Stimulated activated CD8-positive, alpha-beta memory T cell treated with anti-CD3 and anti-CD28 coated beads, Interleukin-2, amount 100 ng/mL, for 48 hours (primary cell): ENCODE results near the gene FOXA2.
"Not testable (repeated sequence)": the region's sequence is repeated elsewhere in the genome, so short reads cannot be mapped to it uniquely, and the experiment has no call there.

Experiments
- DNase-seq, 2 donors: peaks; one replicate each; pipeline ENCODE4 v3.0.0-alpha.2; 2020; ENCODE audit warnings: low read depth in 2 of 2

FOXA2 gene

DNA sequence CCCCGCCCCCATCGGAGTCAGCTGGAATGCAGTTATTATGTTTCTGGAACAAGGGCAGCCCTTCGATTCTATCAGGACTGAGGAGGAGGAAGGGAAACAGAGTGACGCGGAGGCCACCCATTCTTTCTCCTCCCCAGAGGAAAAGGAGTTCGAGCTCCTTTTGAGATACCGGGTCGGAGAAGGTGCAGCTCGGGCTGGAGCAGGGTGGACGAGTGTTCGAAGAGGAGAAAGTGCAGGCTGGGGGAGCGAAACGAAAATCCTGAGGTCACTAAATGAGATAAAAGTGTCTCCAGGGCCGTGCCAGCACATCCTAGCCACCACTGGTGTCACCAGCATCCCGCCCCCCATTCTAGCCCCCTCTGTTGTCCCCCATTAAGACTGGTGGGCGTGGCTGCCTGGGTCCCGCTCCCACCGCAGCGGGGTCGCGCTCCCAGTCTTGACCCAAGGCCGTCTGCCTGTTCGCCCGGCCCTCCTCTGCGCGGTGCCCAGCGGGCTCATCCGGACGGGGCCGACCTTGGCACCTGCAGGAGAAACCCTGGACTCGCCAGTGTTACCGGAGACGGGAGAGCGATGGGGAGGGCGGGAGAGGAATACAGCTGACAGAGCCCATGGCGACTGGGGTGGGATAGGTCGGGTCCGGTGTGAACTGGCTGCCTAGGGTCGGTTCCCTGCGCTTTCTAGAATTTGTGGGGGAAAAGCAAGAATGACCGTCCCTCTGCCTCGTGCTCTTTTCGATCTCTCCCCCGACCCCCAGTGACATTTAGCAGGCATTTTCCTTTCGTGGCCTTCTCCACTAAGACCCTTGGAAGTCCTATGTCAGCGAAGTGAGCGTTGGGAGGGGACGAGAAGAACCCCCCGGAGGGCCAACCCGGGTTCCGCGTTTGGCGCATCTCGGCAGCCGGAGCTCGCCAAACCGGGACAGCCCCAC, 16.2 kb downstream of the FOXA2 start:
- no peak for DNase-seq

GRCh38 chr20:22566876-22567658, 17.3 kb downstream of the FOXA2 start:
- DNase-seq, result no peak

- no peak for DNase-seq
Measured at GRCh38 chr20:22563062-22563965, 21.1 kb downstream of the FOXA2 start.

DNA sequence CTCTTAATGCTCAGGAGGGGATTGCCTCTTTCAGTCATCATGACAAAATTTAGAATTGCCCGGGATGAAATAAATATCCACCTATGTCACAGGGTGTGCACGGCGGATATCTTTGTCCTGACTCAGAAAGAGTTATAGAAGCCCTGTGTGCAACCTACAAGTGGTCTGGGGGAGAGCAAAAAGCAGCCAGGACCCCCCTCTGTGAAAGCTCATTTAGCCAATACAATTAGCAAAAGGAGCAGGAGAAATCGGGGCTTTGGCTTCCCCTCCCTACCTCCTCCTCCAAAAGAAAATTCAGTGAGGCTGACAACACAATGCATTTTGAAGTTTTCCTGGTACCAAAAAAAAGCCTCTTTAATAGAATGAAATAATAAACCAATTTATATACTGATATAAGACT, 21.8 kb downstream of the FOXA2 start:
- DNase-seq, result no peak

DNA sequence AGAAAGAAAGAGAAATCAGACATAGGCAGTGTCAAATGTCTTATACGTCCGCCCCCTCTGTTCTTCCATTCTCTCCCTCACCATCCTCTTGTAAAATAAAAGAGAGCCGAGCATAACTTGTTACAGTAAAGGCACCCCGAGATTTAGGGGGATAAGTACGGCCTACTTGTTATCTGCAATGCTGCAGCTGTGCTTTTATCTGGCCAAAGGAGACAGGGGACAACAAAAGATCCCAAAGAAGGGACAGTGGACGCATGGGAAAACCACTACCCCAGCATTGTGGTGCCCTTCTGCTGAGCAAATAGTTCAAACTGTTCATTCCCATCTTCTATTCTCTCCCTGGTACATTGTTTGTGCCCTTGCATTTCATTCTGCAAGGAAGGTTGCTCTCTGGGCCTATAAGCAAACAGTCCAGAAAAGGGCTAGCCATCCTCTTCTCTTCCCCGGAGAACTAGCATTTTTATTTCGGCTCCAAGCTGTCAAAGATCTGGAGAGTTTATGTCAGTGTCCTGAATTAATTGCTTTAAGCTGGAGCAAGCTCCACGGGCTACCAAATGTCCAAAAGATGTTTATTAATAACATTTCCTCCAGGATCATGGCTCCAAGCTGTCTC, 22.3 kb downstream of the FOXA2 start:
- DNase-seq, result no peak

DNA sequence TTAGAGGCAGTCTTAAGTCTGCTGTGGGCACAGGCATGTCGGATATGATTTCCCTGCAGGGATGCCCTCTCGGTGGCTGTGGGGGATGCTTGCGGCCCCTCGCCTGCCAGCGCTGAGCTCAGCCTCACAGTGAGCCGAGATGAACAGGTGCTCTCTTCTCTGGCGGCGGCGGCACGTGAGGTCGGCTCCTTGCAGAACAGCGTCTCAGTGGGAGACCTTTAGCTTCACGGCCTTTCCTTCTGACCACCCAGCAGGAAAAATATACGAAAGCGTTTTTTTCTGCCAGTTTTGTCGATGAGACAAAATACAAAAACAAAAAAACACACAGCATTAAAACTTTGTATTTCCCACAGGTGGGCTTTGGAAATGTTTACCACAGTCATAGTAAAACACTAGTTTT, 23.6 kb downstream of the FOXA2 start:
- no peak for DNase-seq

- DNase-seq, result no peak
Measured at GRCh38 chr20:22559711-22560318, 24.6 kb downstream of the FOXA2 start.

DNA sequence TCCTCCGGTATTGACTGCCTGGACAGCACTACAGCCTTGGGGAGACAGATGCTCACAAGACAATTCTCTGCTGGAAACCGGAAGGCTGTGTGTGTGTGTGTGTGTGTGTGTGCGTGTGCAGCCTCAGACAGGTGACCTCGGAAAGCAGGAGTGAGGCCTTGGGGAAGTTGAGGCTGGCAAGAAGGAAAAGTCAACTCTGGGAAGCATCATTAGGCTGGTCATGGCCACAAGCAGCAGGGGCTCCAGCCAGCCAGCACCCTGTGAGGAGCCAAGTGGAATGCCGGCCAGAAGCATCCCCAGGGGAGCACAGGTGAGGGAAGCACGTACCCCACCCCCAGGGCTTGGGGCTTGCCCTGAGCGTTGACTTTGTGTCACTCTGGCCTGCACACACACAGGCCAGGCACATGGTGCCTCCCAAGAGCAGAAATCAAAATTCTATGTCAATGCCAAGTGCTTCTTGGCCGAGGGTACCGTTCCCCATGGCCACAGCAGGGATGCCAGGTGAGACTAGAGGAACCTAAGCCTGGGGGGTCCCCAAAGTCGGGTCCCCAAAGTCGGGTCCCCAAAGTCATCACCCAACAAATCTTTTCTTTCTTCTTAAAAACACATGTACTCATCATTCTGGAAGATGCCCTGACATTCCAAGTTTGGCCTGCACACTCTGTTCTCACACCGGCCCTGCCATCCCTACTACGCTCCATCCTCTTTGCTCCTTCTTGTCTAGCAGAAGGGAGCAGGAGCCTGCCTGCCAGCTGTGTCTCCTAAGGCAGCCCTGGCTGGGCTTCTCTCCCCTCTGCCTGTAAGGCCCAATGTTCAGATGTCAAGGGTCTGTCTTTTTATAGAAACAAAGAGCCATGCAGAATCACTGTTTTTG, 26.7 kb downstream of the FOXA2 start:
- DNase-seq, result no peak

DNA sequence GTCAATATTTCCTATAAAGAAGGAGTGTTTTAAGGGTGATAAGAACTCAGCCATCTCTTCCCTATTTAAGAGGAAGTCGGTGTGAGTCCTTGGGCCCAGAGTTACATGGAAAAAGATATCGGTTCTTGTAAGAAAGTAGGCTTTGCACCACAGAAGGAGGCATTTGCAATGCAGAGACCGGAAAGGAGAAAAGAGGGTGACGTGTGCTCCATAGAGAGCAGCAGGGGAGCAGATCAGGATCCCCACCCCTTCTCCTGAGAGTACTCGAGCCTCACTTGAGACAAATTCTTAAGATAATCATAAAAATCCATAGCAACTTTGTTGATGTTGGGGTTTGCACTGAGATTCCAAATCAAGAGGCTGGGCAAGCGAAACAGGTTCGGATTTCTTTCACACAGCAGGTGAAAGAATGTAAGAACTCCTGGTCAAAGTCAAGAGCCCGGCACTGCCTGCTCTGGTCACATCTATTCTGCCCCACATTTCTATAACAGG, 27.8 kb downstream of the FOXA2 start:
- DNase-seq, result no peak

DNA sequence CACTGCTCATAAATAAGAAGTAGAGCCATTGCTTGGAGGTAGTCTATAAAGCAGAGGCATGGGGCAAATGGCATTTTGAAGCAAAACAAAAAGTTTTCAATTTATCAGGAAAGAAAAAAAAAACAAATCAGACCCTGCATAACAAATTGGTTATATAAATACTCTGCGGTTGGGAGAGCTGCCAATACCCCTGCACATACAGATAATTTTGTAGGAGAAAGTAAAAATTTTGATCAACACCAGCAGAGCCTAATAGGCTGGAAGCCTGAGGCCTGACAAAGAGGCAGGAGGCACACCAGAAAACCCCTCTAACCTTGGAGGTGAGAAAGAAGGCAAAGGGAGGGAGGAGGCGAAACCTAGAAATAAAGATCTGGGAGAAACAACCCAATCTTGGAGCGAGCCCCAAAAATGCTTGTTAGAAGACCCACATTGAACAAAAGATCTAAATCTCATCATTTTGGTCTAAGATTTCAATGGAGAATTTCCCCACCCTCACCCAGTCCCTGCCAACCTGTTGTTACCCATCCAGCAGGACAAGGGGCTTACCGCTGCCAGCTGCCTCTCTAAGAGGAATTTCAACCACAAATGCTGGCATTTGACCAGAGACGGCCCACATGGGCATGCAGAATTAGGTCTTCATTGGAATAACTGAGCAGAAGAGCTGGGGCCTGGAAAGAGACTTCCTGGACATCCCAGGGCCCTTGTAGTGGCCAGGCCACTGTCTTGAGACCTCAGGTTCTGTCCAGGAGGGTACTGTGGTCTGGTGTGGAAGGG, 28.4 kb downstream of the FOXA2 start:
- DNase-seq, result no peak

GRCh38 chr20:22554391-22554790, 30.0 kb downstream of the FOXA2 start:
- DNase-seq, result no peak

DNA sequence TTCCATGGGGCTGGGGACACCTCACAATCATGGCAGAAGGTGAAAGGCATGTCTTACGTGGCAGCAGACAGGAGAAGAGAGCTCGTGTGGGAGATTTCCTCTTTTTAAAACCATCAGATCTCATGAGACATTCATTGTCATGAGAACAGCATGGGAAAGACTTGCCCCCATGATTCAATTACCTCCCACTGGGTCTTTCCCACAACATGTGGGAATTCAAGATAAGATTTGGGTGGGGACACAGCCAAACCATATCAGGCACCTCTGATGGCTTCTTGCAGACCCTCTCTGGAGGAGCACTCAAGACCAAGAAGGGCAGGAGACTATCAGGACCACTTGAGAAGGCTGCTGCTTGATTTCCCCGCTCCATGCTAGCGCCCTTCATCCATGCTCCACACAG, 33.9 kb downstream of the FOXA2 start:
- DNase-seq, result not testable (repeated sequence)

GRCh38 chr20:22548040-22548439, 36.3 kb downstream of the FOXA2 start:
- DNase-seq, result no peak

GRCh38 chr20:22546344-22546743, 38.0 kb downstream of the FOXA2 start:
- DNase-seq, result no peak

DNA sequence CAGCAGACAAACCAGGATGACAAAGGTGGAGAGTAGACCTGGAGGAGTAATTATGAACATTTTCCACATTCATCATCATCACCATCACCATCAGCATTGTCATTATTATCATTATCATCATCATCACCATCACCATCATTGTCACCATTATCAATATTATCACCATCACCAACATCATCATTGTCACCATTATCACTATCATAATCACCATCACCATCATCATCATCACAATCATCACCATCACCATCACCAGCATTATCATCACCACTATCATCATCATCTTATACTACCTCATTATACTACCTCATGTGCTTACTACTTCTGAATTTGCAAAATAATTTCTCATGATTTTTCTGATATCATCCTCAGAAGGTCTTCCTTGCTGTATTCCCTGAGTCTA, 39.3 kb downstream of the FOXA2 start:
- no peak for DNase-seq

DNA sequence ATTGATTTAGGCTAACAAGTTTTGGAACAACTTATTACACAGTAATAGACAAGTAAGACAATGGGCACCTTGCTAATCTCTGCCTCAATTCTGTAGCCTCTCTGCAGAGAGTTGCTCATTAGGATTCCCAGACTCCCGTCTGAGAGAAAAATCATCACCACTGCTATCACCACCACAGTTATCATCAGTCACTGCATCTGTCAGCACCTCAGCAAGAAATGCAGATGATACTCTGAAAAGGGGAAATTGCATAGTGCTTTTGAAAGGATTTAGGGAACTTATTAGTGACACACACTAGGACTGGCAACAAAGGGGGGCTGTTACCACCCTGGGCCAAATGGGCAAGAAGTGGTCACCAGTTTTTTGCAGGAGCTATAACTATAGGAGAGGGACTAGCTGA, 39.9 kb downstream of the FOXA2 start:
- no peak for DNase-seq

DNA sequence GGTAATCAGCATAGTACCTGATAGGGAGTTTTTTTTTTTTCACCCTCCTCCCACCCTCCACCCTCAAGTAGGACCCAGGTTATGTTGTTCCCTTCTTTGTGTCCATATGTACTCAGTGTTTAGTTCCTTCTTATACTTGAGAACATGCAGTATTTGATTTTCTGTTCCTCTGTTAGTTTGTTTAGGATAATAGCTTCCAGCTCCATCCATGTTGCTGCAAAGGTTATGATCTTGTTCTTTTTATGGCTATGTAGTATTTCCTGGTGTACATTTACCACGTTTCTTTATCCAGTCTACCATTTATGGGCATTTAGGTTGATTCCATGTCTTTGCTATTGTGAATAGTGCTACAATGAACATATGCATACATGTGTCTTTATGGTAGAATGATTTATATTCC, 41.9 kb downstream of the FOXA2 start:
- DNase-seq, result no peak

GRCh38 chr20:22540832-22541231, 43.5 kb downstream of the FOXA2 start:
- no peak for DNase-seq
